GM12878 (cell line): Measurements from ENCODE around the gene MSI2. TPM values are rescaled to one million over a fixed set of nuclear protein-coding genes. Genes with fewer than 3 reads are reported as not detected.

ENCODE experiments used
- CHD4 ChIP-seq: fragments of 200-600 bp; sonication (generic); IDR thresholded peaks from 2 replicates; pipeline ENCODE4 v1.6.1; 2016; ENCODE audit warnings: mild to moderate bottlenecking
- E2F8 ChIP-seq: fragments of 450-650 bp; IDR thresholded peaks from 2 replicates; pipeline ENCODE4 v1.6.1; 2018; ENCODE audit warnings: mild to moderate bottlenecking, low read depth, moderate library complexity; ENCODE audit not compliant: partially characterized antibody
- ELK1 ChIP-seq: IDR thresholded peaks from 2 replicates; pipeline ENCODE4 v1.6.1; 2012; ENCODE audit warnings: low read depth, low read length, improper control_type of control experiment
- EP300 ChIP-seq, 2 experiments: fragments of 150-350 bp in 1 of 2; IDR thresholded peaks; 2 replicates each; pipeline ENCODE4 v1.6.1; 2011 to 2012; ENCODE audit warnings: low read depth in 2 of 2, low read length in 2 of 2, borderline replicate concordance in 1 of 2, improper control_type of control experiment in 1 of 2, inconsistent platforms in 1 of 2; ENCODE audit not compliant: control insufficient read depth in 1 of 2
- HDAC2 ChIP-seq: fragments of 200-600 bp; sonication (generic); IDR thresholded peaks from 2 replicates; pipeline ENCODE4 v1.6.1; 2017
- NFIC ChIP-seq: IDR thresholded peaks from 2 replicates; pipeline ENCODE4 v1.6.1; 2012; ENCODE audit warnings: low read depth, mild to moderate bottlenecking, inconsistent platforms, low read length, moderate library complexity
- NR2C1 ChIP-seq: fragments of 450-650 bp; IDR thresholded peaks from 2 replicates; pipeline ENCODE4 v1.6.1; 2017; ENCODE audit warnings: antibody characterized with exemption, mild to moderate bottlenecking, moderate library complexity
- POLR2AphosphoS2 ChIP-seq: IDR thresholded peaks from 2 replicates; pipeline ENCODE4 v1.6.1; 2011; ENCODE audit warnings: low read depth, mild to moderate bottlenecking, low read length, improper control_type of control experiment, moderate library complexity
- POLR2AphosphoS5 ChIP-seq: IDR thresholded peaks from 2 replicates; pipeline ENCODE4 v1.6.1; 2011; ENCODE audit warnings: mild to moderate bottlenecking, low read length, inconsistent platforms
- RCOR1 ChIP-seq: conservative IDR thresholded peaks from 2 replicates; pipeline ENCODE4 v1.6.1; 2012; ENCODE audit warnings: low read depth, low read length, improper control_type of control experiment
- REST ChIP-seq: IDR thresholded peaks from 2 replicates; pipeline ENCODE4 v1.6.1; 2012; ENCODE audit warnings: mild to moderate bottlenecking, low read depth, low read length
- SMAD1 ChIP-seq: fragments of 450-650 bp; IDR thresholded peaks from 2 replicates; pipeline ENCODE4 v1.6.1; 2018; ENCODE audit warnings: mild to moderate bottlenecking, low read depth; ENCODE audit not compliant: partially characterized antibody
- SREBF1 ChIP-seq: IDR thresholded peaks from 2 replicates; pipeline ENCODE4 v1.6.1; 2012; ENCODE audit warnings: mild to moderate bottlenecking, low read length
- SRF ChIP-seq, 2 experiments: IDR thresholded peaks; 2 replicates each; pipeline ENCODE4 v1.6.1; 2011; ENCODE audit warnings: low read depth in 2 of 2, low read length in 2 of 2, mild to moderate bottlenecking in 1 of 2, moderate library complexity in 1 of 2
- TARDBP ChIP-seq: IDR thresholded peaks from 2 replicates; pipeline ENCODE4 v1.6.1; 2016; ENCODE audit warnings: borderline replicate concordance
- ZBTB33 ChIP-seq: fragments of 450-650 bp; IDR thresholded peaks from 2 replicates; pipeline ENCODE4 v1.6.1; 2017; ENCODE audit warnings: mild to moderate bottlenecking
- ZNF24 ChIP-seq: fragments of 450-650 bp; IDR thresholded peaks from 2 replicates; pipeline ENCODE4 v1.6.1; 2017; ENCODE audit warnings: antibody characterized with exemption, mild to moderate bottlenecking
- ZNF384 ChIP-seq: IDR thresholded peaks from 2 replicates; pipeline ENCODE4 v1.6.1; 2012; ENCODE audit warnings: low read depth, mild to moderate bottlenecking, low read length, improper control_type of control experiment, borderline replicate concordance
- ZNF622 ChIP-seq: fragments of 450-650 bp; IDR thresholded peaks from 2 replicates; pipeline ENCODE4 v1.6.1; 2017; ENCODE audit warnings: mild to moderate bottlenecking, inconsistent platforms
- polyA plus RNA-seq, 11 experiments: library from polyadenylated mRNA; depleted of rRNA in 4 of 11; unstranded in 6 of 11; stranded (reverse) in 5 of 11; fragments of >200 nt; fragmentation: Nextera tagmentation in 4 of 11; fragmentation: Illumina TruSeq in 1 of 11; extraction: Ambion mirVana in 4 of 11; extraction: Trizol in 1 of 11; gene quantifications; 1 replicate in 1 of 11; 2 replicates in 10 of 11; pipeline versions ENCODE4 v1.2.1 to v1.2.3, GENCODE V29; 2011 to 2016; ENCODE audit warnings: inconsistent platforms in 2 of 11, missing spikeins in 2 of 11, low read depth in 1 of 11
- total RNA-seq, 4 experiments: library from RNA; depleted of rRNA in 3 of 4; stranded (reverse); fragments of >200 nt in 3 of 4; fragmentation: Illumina TruSeq in 1 of 4; extraction: Trizol in 1 of 4; gene quantifications; 2 replicates each; pipeline versions ENCODE4 v1.2.1 to v1.2.3, GENCODE V29; 2013 to 2021

The MSI2 gene
- total and polyA plus RNA-seq, 10 of the 15 experiments (the other 5 are each of a cell fraction or from before 2014, with no cell fraction given), result 6.1 to 76.1 (median 42.0) TPM

- TF ChIP-seq SREBF1 (no peak), POLR2AphosphoS5 (no peak), HDAC2 (no peak), TARDBP (no peak), SMAD1 (no peak), CHD4 (no peak), SRF (IDR thresholded peaks at IDR 0.05; ENCODE audit: low read depth in 2 of 2, low read length in 2 of 2) (peak in 1 of 2 experiments; percentile 72; a peak in 2 of 4 replicates), ELK1 (no peak), NFIC (peak; percentile 71; the same call in 1 of the 2 replicates), NR2C1 (0 out of 2 replicates have a peak, but pooled peaks have one; percentile 3), ZBTB33 (no peak), RCOR1 (no peak), EP300 (IDR thresholded peaks at IDR 0.05; ENCODE audit: borderline replicate concordance in 1 of 2, control insufficient read depth in 1 of 2, low read depth in 2 of 2, low read length in 2 of 2) (peak in 1 of 2 experiments; percentile 37; a peak in 1 of 4 replicates), ZNF384 (no peak; the same call in 1 of the 2 replicates), POLR2AphosphoS2 (peak; percentile 29; the same call in 1 of the 2 replicates), E2F8 (no peak), ZNF24 (no peak), REST (no peak), ZNF622 (no peak)
These were observed 99.9 kb downstream of the MSI2 start (continued) for GRCh38 chr17:57356153-57356718.
